ENCODE results near the gene ERV3-1.
"Not testable (repeated sequence)": the region's sequence is repeated elsewhere in the genome, so short reads cannot be mapped to it uniquely, and the experiment has no call there.

ERV3-1 gene

GRCh38 chr7:65006094-65006992, at the start of gene ERV3-1:
Gene ERV3-1, minus strand, starts transcription at chr7:65006687. Its CDS starts 13,661 bp downstream, at chr7:64993026.
- peak; percentile 82 for DNase-seq (ENCODE audit: low read depth)

GRCh38 chr7:65055786-65056185, 49.3 kb upstream of the ERV3-1 start:
- DNase-seq (ENCODE audit: low read depth), result not testable (repeated sequence)

GRCh38 chr7:65054466-65054994, 48.0 kb upstream of the ERV3-1 start:
- not testable (repeated sequence) for DNase-seq (ENCODE audit: low read depth)

GRCh38 chr7:65051654-65052053, 45.2 kb upstream of the ERV3-1 start:
- not testable (repeated sequence) for DNase-seq (ENCODE audit: low read depth)

GRCh38 chr7:65051139-65051538, 44.7 kb upstream of the ERV3-1 start:
- not testable (repeated sequence) for DNase-seq (ENCODE audit: low read depth)

- not testable (repeated sequence) for DNase-seq (ENCODE audit: low read depth)
Measured at GRCh38 chr7:65046329-65046728, 39.8 kb upstream of the ERV3-1 start.

GRCh38 chr7:65045589-65045988, 39.1 kb upstream of the ERV3-1 start:
- DNase-seq (ENCODE audit: low read depth), result not testable (repeated sequence)

GRCh38 chr7:65038767-65039166, 32.3 kb upstream of the ERV3-1 start:
- not testable (repeated sequence) for DNase-seq (ENCODE audit: low read depth)

- DNase-seq (ENCODE audit: low read depth), result peak; percentile 80
Measured at GRCh38 chr7:65037740-65038688, 31.5 kb upstream of the ERV3-1 start.

- not testable (repeated sequence) for DNase-seq (ENCODE audit: low read depth)
Measured at GRCh38 chr7:65036526-65036925, 30.0 kb upstream of the ERV3-1 start.

- not testable (repeated sequence) for DNase-seq (ENCODE audit: low read depth)
Measured at GRCh38 chr7:65035469-65035868, 29.0 kb upstream of the ERV3-1 start.

- not testable (repeated sequence) for DNase-seq (ENCODE audit: low read depth)
Measured at GRCh38 chr7:65034120-65034782, 27.8 kb upstream of the ERV3-1 start.

- not testable (repeated sequence) for DNase-seq (ENCODE audit: low read depth)
Measured at GRCh38 chr7:65033391-65033790, 26.9 kb upstream of the ERV3-1 start.

- not testable (repeated sequence) for DNase-seq (ENCODE audit: low read depth)
Measured at GRCh38 chr7:65025023-65025422, 18.5 kb upstream of the ERV3-1 start.

GRCh38 chr7:65020978-65021377, 14.5 kb upstream of the ERV3-1 start:
- not testable (repeated sequence) for DNase-seq (ENCODE audit: low read depth)

- DNase-seq (ENCODE audit: low read depth), result not testable (repeated sequence)
Measured at GRCh38 chr7:65009881-65010280, 3.4 kb upstream of the ERV3-1 start.

- not testable (repeated sequence) for DNase-seq (ENCODE audit: low read depth)
Measured at GRCh38 chr7:65009394-65009793, 2.9 kb upstream of the ERV3-1 start.

GRCh38 chr7:65007036-65007435, 549 bp upstream of the ERV3-1 start:
- DNase-seq (ENCODE audit: low read depth), result not testable (repeated sequence)

GRCh38 chr7:65004575-65004974, 1.9 kb downstream of the ERV3-1 start:
- no peak for DNase-seq (ENCODE audit: low read depth)

- DNase-seq (ENCODE audit: low read depth), result no peak
Measured at GRCh38 chr7:65002972-65003585, 3.4 kb downstream of the ERV3-1 start.

GRCh38 chr7:65001291-65001814, 5.1 kb downstream of the ERV3-1 start:
- DNase-seq (ENCODE audit: low read depth), result no peak
